Activated CD4-positive, alpha-beta T cell treated with anti-CD3 and anti-CD28 coated beads, Interleukin-2, amount 50 U/mL, for 16 hours (primary cell): ENCODE results near the gene TPCN1.

ENCODE experiments used
- DNase-seq: peaks from one replicate; pipeline ENCODE4 v3.0.0-alpha.2; 2020

TPCN1 gene

DNA sequence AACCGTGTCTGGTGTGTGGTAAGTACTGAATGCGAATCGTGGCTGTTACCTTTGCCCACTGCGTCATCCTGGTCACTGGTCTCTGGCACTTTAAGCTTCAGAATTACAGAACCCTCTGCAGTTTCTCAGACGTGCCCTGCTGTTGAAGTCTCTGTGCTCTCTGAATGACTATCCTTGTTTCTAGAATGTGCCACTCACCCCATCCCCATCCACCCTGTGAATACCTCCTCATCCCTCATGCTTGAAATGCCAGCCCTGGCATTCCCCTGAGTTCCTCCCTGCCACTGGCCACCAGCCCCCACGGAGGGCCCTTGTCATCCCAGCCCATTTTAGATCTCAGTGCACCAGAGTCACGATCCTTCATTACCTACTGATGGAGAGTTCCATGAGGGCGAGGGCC is 21.3 kb downstream of the TPCN1 start:
- no peak for DNase-seq

DNA sequence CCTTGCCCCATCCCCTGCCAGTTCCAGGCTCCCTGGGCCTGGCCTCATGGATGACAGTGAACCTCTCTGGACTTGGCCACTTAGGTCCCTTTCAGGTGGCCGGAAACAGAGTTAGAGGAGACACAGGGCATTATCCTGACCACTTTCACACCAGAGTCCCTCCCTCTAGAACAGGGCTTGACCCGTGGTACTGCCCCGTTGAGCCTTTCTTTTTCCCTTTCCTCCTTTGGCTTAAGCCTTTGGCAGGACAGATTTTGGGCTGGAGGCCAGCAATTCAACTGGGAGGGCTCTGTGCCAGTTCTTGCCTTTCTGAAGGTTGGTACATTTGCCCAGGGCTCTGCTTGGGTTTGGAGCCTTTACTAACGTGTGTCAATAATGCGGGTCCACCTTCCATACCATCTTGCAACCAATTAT is 22.8 kb downstream of the TPCN1 start:
- DNase-seq = no peak

DNA sequence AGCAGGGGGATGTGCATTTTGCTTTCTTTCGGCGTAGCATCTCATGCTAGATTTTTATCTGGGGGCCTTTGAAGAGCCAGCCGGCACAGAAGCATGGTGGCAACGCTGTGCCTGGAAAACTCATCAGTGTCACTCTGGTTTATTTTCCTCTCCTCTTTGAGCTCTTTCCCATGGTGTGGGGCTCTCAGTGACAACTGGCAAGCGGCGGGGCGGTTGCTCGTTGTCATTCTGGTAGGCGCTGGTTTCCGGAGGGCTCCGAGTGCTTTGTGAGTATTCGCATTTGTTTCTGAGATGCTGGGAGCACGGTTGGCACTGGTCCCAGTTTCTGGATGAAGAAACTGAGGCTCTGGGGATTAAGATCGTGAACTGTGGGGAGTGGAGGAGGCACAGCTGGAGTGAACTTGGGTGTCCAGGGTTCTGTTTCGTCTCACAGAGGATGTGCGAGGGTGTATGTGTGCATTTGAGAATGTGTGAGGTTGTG is 23.3 kb downstream of the TPCN1 start:
- no peak for DNase-seq

DNA sequence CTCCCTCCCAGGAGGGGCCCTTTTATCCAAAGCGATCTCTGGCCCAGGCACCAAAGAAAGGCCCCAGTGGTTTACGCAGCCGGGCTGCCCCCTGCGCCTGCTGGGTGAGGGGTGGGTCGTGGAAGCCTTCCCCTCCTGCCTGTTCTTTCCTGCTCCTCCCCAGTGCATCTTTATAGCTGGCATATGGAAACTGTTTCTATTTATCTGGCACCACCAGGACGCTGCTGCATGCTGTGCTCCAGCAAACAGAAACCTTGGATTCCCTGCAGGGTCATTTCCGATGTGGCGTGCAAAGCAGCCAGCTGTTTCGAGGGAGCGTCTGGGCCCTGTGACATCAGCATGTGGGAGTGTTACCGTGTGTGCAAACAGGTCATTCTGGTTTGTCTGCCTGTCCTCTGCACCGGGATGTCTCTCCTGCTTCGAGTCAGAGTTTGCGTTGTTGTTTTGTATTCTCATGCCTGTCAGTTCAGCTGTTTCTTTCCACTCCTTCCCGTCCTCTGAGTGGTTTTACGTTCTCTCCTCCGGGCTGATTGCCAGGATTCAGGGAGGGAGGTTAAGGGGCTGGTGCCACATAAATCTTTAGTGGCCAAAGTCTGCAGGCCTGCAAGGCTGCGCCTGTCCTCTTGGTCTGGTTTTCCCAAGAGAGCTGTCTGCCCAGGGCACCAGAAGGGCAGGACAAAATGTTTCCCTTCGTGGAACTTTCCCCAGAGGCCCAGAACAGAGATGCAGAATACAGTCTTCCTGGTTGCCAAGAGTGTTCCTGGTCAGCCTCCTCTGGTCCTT is 24.6 kb downstream of the TPCN1 start:
- DNase-seq = no peak

DNA sequence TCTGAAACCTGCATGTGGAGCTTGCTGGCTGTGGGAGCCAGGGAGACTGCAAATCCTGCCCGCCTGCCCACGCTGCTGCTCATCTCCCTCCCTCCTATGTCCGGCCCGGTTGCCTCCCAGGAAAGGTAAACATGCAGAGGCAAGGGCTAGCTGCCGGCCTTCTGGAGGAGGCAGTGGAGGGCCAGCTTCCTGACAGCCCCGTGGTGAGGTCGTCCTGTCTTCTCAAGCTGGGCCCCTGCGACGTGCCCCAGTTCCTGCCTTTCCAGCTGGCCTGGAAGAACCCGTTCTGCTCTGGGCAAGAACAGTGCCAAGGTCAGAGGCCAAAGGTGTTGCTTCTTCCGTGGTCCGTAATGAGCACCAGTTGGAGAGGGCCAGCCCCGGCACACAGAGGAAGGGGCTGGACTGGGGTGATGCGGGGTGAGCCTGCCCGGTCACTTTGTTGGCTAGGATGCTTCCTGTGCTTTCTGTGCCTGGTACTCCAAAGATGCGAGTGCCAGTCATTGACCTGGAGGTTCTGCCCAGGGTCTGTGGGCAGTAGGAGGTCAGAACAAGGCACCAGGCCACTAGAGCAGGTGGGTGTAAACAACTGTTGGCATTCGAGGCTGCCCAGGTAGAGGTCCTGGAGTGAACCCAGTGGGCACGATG is 25.3 kb downstream of the TPCN1 start:
- DNase-seq = no peak

DNA sequence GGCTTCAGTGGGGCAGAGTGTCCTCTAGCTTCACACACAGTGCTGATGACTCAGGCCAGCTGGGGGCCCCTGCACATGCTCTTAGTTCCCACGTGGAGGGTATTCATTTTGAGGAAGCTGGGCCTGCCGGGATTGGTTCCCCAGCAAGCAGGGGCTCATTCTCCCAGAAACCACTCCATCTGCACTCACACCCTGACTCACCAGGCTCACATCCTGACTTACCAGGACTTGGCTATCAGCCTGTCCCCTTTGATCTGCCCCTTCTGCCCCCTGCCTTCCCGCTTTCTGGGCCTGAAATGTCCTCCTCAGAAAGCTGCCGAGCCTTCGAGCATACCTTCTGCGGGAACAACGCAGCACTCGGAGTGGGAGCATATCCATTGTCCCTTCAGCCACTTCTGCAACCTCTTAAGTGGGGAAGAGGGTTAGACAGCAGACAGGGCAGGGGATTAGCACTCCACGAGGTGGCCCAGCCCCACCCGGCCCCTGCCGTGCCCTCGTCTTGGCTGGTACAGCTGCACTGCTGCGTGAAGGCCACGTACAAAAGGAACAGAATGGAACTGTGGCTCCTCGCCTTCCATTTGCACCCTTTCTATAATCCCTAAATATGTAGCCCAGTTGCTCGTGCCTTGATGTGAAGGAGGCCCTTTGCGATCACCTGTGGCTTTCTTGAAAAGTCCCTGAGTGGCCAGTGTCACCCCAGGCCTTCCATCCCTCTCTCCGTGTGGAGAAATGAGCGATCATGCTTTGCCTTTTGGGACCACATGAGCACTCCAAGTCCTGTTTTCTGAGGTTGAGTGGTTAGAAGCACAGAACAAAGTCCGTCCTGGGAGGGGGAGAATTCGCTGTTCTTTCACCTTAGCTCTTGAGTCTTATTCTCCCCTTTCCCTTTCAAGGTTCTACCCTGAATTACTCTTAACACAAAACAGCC is 26.1 kb downstream of the TPCN1 start:
- no peak for DNase-seq

DNA sequence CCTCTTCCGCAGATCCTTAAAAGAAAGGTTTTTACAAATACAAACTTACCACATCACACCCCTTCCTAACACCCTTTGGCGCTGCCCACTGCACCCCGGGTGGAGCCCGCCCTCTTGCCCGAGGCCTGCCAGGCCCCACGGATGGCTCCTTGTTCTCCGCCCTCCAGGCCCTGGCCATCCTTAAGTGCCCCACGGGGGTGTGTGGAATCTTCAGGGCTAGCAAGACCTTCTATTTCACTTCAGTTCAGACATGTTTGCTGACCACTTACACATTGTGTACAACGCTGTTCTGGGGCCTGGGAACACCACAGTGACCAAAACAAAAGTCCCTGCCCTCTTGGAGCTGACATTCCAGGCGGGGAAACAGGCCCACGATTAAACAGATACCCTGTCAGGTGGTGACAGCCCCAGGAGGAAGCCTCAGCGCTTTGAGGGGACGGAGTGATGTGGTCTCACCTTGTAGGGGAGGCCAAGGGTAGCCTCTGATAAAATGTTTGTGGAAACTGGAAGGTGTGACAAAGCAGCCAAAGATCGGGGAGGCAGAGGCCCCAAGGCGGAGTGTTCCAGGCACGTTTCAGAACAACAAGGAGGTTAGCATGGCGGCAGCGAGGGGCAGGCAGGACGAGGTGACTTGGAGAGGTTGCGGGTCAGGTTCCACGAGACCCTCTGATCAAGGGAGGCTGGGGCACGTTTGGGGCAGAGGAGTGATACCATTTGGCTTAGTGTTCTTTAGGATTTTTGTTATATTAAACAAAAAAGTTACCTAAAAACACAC is 27.0 kb downstream of the TPCN1 start:
- no peak for DNase-seq

DNA sequence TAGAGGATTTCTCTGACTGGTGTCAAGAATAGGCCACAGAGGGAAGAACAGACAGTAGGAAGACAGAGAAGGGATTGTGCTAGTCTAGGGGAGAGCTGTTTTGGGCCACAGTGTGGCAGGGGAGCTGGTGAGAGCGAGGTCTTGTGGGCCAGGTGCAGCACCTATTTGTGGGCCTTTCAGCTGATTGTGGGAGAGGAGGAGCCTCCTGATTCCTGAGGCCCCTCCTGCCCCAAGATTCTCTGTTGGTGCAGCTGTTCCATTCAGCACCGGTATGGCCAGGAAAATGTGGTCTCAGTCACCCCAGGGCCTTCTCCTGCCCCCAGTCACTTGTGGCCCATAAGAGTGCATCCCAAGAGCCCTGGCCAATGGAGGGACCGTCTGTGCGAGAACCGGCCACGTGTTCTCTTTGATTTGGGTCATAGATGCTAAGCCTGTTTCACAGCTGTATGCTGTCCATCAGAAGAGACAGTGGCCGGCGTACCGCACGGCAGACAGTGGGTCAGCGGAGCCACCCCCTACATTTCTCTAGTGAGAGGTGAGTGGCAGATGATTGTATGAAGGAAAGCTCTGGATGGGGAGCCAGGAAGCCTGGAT is 27.7 kb downstream of the TPCN1 start:
- no peak for DNase-seq

DNA sequence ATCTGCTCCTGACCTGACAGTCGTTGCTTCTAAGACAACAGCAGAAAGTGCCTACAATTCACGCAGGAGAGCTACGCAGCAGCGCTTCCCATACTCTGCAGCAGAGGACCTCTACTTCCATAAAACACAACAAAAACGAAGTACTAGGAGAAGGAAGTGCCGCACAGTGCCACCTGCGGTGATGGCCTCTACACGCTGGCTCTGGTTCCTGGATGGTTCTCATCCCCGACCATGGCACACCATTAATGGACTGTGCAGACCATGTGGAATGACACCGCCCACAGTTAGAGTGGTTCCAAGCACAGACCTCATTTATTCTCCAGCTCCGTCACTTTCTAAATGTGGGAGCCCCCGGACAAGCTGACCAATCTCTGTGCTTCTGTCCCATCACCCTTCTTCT is 28.3 kb downstream of the TPCN1 start:
- DNase-seq = no peak

DNA sequence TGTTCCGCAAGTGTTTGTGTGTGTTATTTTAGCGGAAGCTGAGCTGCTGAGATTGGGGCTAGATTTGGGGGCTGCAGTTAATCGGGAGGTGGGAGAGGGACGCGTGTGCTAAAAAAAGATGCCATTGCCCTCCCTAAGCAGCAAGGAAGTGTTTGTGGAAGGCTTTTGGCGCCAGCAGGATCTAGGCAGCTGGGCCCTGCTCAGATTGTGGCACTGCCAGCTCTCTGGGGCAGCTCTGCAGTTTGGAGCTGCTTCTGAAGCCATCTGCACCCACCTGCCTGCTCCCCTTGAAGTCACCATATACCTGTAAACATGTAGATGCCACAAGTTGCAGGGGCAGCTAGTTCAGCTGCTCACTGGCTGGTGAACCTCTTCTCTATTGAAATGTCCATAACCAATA is 28.8 kb downstream of the TPCN1 start:
- DNase-seq = no peak

DNA sequence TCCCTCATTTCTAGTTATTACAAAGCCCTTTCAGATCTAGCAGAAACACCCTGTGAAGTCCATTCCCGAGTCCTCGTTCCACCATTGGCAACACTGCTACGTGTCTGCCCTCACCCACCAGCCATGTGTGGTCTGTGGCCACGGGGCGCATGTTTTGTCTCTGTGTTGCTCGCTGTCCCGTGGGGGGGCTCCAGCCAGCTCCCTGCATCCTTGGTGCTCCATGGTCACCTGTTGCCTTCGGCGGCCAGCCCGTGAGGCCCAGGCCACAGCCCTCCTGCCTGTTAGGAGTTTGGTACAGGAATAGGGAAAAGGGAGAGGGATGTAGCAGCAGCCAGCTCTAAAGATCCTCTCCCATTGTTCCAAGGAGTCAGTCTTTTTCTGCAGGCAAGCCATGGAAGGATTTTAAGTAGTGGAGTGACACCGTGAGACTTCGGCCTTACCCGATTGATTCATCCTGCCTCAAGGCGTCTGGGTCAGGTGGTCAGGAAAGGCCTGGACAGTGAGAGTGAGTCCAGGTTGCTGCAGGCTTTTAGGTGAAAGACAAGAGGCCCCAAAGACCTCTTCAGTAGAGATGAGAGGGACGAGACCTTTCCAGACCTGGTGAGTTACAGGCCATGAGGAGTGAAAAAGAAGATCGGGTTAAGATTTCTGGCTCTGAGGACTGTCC is 30.3 kb downstream of the TPCN1 start:
- no peak for DNase-seq

DNA sequence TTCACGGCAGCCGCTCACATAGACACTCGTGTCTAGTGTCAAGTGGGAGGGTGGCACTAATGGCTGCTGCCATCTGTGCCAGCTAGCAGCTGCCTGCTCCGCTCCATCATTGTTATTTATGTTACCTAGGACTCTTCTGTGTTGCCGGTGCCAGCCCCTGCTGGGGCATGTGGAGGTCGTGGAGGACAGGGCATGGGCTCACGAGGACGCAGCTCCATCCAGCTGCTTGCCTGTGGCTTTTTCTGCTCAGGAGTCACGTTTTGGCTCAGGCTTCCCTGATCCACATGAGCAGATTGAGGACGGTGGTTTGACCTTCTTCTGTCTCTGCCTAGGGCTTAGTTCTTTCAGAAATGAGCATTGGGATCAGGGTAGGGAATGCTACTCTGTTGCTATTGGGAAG is 31.2 kb downstream of the TPCN1 start:
- no peak for DNase-seq

DNA sequence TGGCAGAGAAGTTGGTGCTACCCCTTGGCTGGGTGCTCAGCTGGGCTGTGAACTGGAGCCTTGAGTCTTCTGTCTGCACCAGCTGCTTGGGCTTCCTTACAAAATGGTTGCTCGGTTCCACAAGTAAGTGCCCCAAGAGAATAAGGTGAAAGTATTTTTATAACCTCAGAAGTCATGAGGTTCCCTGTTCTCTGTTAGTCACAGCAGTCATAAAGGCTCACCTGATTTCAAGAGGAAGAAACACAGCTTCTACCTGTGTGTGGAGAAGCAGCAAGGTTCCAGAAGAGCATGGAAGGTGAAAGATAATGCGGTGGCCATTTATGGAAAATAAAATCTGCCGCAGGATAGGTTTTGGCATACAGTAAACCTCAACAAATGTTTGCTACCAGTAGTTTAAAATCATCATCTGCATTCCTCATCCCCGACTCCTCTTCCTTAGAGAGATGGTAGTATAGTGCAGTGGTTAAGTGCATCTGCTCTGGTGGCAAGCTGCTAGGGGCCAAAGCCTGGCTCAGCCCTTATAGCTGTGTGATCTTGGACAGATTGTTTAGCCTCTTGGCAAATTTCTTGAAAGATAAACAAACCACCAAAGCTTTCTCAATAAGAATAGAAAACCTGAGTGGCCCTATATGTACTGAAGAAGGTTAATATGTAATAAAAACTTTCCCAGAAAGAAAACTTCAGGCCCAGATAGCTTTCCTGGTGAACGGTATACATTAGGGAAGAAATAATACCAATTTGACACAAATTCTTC is 32.4 kb downstream of the TPCN1 start:
- no peak for DNase-seq

DNA sequence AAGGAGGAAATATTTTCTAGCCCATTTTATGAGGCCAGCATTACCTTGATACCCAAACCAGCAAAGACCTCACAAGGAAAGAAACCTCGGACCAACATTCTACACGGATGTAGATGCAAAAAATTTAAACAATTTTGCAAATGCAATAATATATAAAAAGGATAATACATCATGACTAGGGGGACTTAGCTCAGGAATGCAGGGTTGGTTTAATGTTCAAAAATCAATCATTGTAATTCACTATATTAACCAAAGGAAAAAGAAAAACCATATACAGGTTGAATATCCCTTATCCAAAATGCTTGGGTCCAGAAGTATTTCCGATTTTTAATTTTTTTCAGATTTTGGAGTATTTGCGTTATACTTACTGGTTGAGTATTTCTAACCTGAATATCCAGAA is 33.0 kb downstream of the TPCN1 start:
- no peak for DNase-seq

DNA sequence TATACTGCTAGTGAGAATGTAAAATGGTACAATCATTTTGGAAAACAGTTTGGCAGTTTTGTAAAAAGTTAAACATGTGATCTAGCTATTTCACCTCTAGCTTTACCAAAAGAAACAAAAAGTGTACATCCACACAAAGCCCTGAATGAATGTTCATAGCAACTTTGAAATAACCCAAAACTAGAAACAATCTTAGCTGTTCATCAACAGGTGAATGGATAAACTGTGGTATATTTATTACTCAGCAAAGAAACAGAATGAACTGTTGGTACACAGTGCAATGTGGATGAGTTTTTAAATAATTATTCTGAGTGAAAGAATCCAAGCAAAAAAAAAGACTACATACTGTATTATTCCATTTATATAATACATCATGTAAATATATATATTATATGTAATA is 36.3 kb downstream of the TPCN1 start:
- DNase-seq = no peak

DNA sequence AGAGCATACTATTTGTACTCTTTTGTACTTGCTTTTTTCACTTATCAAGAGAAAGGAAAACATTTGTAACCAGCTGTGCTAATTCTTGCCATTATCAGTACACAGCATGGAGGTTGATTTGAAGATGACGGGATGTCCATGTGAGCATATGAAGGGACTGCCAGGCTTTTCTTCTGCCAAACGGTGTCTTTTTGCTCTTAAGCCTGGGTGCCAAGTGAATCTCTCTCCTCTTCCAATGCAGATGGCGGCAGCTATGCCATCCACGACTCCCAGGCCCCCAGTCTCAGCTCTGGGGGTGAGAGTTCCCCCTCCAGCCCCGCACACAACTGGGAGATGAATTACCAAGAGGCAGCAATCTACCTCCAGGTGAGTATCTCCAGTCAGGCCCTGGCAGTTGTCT is 38.9 kb downstream of the TPCN1 start:
- no peak for DNase-seq

DNA sequence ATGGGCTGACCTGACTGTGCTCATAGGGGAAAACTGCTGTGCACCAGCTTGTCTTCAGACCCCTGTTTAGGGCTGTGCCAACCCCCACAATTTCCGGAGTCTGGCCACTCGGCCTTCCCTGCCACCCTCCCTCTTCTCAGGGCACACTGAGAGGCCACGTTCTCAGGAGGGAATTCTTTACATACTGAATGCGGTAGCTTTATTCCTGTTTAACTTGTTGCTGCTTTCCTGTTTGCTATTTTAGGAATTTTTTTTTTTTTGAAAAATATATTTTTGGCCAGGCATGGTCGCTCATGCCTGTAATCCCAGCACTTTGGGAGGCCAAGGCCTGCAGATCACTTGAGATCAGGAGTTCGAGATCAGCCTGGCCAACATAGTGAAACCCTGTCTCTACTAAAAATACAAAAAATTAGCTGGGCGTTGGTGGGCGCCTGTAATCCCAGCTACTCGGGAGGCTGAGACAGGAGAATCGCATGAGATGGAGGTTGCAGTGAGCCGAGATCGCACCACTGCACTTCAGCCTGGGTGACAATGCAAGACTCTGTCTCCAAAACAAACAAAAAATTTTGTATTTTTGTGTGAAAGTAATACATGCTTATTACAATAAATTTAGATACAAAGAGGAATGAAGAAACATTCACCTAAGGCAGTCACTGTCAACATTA is 39.5 kb downstream of the TPCN1 start:
- DNase-seq = no peak

DNA sequence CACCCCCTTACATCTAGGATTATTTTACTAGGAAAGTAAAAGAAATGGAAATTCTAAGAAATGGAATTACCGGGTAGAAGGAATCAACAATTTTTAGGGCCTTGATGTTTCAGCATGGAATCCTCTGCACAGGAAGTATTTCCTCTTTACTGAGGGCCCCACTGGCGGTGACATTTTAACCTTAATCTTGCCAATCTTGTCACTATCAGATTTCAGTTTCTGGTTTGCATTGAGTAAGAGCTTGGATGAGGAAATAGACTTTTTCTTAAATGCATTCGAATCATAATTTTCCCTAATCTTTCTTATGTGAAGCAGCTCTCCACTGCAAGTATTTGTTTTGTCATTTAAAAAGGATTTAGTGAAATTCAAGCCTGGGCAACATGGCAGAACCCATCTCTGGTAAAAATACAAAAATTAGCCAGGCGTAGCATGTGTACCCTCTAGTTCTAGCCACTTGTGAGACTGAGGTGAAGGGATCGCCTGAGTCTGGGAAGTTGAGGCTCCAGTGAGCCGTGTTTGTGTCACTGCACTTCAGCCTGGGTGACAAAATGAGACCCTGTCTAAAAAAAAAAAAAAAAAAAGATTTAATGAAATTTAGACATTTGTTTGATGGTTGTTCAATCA is 40.7 kb downstream of the TPCN1 start:
- DNase-seq = peak; percentile 74

DNA sequence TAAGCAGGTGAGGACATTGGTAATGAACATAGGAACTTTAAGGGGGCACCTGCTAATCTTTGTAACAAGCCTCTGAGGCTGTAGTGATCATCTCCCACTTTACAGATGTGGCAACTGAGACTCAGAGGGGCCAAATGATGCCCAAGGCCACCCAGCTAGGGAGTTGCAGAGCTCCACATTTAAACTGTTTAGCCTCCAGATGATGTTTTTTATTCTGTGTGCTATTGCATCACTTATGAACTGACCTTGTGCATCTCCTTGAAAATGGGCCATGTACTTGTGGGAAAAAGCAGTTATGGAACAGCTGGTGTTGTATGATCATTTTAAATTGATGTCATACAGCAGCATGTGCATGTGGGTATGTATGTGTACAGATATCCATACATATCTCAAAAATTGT is 41.4 kb downstream of the TPCN1 start:
- DNase-seq = no peak

DNA sequence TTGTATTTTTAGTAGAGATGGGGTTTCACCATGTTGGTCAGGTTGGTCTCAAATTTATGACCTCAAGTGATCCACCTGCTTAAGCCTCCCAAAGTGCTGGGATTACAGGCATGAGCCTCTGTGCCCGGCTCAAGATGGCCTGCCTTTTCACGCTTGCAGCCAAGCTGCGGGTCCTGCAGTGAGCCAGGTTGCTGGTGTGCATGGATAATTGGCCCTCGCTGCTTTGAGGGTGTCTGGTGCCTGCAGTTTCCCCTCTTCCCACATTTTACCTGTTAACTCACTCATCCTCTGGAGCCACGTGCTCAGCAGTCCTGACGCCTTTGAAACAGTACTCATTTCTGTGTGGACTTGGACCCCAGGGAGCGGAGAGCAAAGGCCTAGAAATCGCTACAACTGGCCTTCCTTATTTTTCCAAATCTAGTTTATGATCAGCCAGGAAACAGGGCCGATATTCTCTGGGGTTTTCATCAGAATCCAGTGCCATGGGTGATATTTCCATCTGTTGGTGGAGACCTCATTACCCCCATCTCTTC is 42.2 kb downstream of the TPCN1 start:
- no peak for DNase-seq
